HepG2 (cell line): ENCODE results near the gene NOTUM. TPM values are rescaled to one million over a fixed set of nuclear protein-coding genes. Genes with fewer than 3 reads are reported as not detected.

Source experiments
- ARHGAP35 ChIP-seq: sonication (generic); formaldehyde crosslinking; IDR thresholded peaks from 2 replicates; pipeline ENCODE4 v1.9.0; 2022; ENCODE audit warnings: mild to moderate bottlenecking, inconsistent platforms, moderate library complexity, missing genetic modification reagents, borderline replicate concordance
- ARID5B ChIP-seq: IDR thresholded peaks from 2 replicates; pipeline ENCODE4 v1.4.0; 2020; ENCODE audit warnings: mild to moderate bottlenecking, missing genetic modification reagents
- CBFB ChIP-seq: sonication (generic); formaldehyde crosslinking; IDR thresholded peaks from 2 replicates; pipeline ENCODE4 v1.4.0; 2020; ENCODE audit warnings: missing genetic modification reagents
- CBX5 ChIP-seq: sonication (generic); formaldehyde crosslinking; IDR thresholded peaks from 2 replicates; pipeline ENCODE4 v1.4.0; 2020; ENCODE audit warnings: missing genetic modification reagents, borderline replicate concordance
- HINFP ChIP-seq: sonication (generic); formaldehyde crosslinking; IDR thresholded peaks from 2 replicates; pipeline ENCODE4 v1.4.0; 2020; ENCODE audit warnings: low read depth, mild to moderate bottlenecking, missing genetic modification reagents
- KAT8 ChIP-seq: IDR thresholded peaks from 2 replicates; pipeline ENCODE4 v1.6.1; 2016; ENCODE audit warnings: missing genetic modification reagents, missing compliant biosample characterization
- KLF12 ChIP-seq: sonication (generic); formaldehyde crosslinking; IDR thresholded peaks from 2 replicates; pipeline ENCODE4 v1.4.0; 2020; ENCODE audit warnings: missing genetic modification reagents, borderline replicate concordance
- MLLT10 ChIP-seq: sonication (generic); formaldehyde crosslinking; IDR thresholded peaks from 2 replicates; pipeline ENCODE4 v1.4.0; 2020; ENCODE audit warnings: missing genetic modification reagents
- NPAS2 ChIP-seq: sonication (generic); formaldehyde crosslinking; IDR thresholded peaks from 2 replicates; pipeline ENCODE4 v1.8.0; 2022; ENCODE audit warnings: mild to moderate bottlenecking, missing genetic modification reagents, borderline replicate concordance
- NR2F1 ChIP-seq, 2 experiments: fragments of 450-650 bp in 1 of 2; formaldehyde crosslinking in 1 of 2; IDR thresholded peaks; 2 replicates each; pipeline versions ENCODE4 v1.5.0 to v1.6.1; 2016 to 2020; ENCODE audit warnings: mild to moderate bottlenecking in 1 of 2, missing compliant biosample characterization in 1 of 2, missing genetic modification reagents in 1 of 2, moderate library complexity in 1 of 2
- NR2F2 ChIP-seq: IDR thresholded peaks from 2 replicates; pipeline ENCODE4 v1.6.1; 2012; ENCODE audit warnings: low read depth, inconsistent platforms, borderline replicate concordance
- POGZ ChIP-seq: sonication (generic); formaldehyde crosslinking; IDR thresholded peaks from 2 replicates; pipeline ENCODE4 v1.4.0; 2020; ENCODE audit warnings: mild to moderate bottlenecking, missing genetic modification reagents
- PPARG ChIP-seq: conservative IDR thresholded peaks from 2 replicates; pipeline ENCODE4 v1.6.1; 2016; ENCODE audit warnings: missing biosample characterization, missing genetic modification reagents
- SMAD1 ChIP-seq: sonication (generic); formaldehyde crosslinking; IDR thresholded peaks from 2 replicates; pipeline ENCODE4 v1.4.0; 2020; ENCODE audit warnings: missing genetic modification reagents, low read depth, mild to moderate bottlenecking, borderline replicate concordance
- SP5 ChIP-seq: IDR thresholded peaks from 2 replicates; pipeline ENCODE4 v1.6.1; 2016; ENCODE audit warnings: low read depth, borderline replicate concordance
- ZNF570 ChIP-seq: sonication (generic); formaldehyde crosslinking; IDR thresholded peaks from 2 replicates; pipeline ENCODE4 v1.4.0; 2020; ENCODE audit warnings: mild to moderate bottlenecking, missing genetic modification reagents, borderline replicate concordance
- ZNF776 ChIP-seq: sonication (generic); formaldehyde crosslinking; IDR thresholded peaks from 2 replicates; pipeline ENCODE4 v1.4.0; 2020; ENCODE audit warnings: mild to moderate bottlenecking, missing genetic modification reagents
- ZNF891 ChIP-seq: sonication (generic); formaldehyde crosslinking; IDR thresholded peaks from 2 replicates; pipeline ENCODE4 v1.5.0; 2020; ENCODE audit warnings: mild to moderate bottlenecking, missing genetic modification reagents
- polyA plus RNA-seq, 8 experiments: library from polyadenylated mRNA; depleted of rRNA in 3 of 8; stranded (reverse) in 7 of 8; unstranded in 1 of 8; fragments of >200 nt; fragmentation: Illumina TruSeq in 4 of 8; extraction: Trizol in 4 of 8; gene quantifications; 2 replicates each; pipeline versions ENCODE4 v1.2.1 to v1.2.3, GENCODE V29; 2011 to 2016; ENCODE audit warnings: low read depth in 4 of 8, missing spikeins in 1 of 8, mixed read lengths in 1 of 8; ENCODE audit not compliant: insufficient read depth in 1 of 8
- total RNA-seq, 5 experiments: library from RNA; depleted of rRNA; stranded (reverse); fragments of >200 nt; fragmentation: Illumina TruSeq; extraction: Trizol; gene quantifications; 2 replicates each; pipeline ENCODE4 v1.2.3, GENCODE V29; 2016; ENCODE audit warnings: low read depth in 1 of 5
- TF ChIP-seq, protein P1 (sequence below): IDR thresholded peaks from 2 replicates; pipeline ENCODE4 v1.6.1; 2016
- TF ChIP-seq, protein P2 (sequence below): sonication (generic); formaldehyde crosslinking; IDR thresholded peaks from 2 replicates; pipeline ENCODE4 v1.5.1; 2020; ENCODE audit warnings: missing genetic modification reagents, mild to moderate bottlenecking, borderline replicate concordance
- TF ChIP-seq, protein P3 (sequence below): sonication (generic); formaldehyde crosslinking; IDR thresholded peaks from 2 replicates; pipeline ENCODE4 v1.4.0; 2020; ENCODE audit warnings: missing genetic modification reagents

Gene NOTUM
- total and polyA plus RNA-seq, 2 of the 13 experiments (the other 11 are each of a cell fraction or from before 2014, with no cell fraction given) = 150 to 160 TPM

GRCh38 chr17:81902653-81903414 lies 58.2 kb downstream of the NOTUM start (continued):
- TF ChIP-seq, protein P1, sequence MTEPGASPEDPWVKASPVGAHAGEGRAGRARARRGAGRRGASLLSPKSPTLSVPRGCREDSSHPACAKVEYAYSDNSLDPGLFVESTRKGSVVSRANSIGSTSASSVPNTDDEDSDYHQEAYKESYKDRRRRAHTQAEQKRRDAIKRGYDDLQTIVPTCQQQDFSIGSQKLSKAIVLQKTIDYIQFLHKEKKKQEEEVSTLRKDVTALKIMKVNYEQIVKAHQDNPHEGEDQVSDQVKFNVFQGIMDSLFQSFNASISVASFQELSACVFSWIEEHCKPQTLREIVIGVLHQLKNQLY (CRISPR knock-in tag) = no peak
- TF ChIP-seq SMAD1 (CRISPR knock-in tag) = no peak
- no peak for TF ChIP-seq NR2F1 (CRISPR knock-in tag; IDR thresholded peaks at IDR 0.05)
- no peak for TF ChIP-seq ZNF891
- TF ChIP-seq KLF12 (CRISPR knock-in tag) = no peak
- no peak for TF ChIP-seq CBFB (CRISPR knock-in tag)
- no peak for TF ChIP-seq ARHGAP35 (CRISPR knock-in tag)
- TF ChIP-seq, protein P2, sequence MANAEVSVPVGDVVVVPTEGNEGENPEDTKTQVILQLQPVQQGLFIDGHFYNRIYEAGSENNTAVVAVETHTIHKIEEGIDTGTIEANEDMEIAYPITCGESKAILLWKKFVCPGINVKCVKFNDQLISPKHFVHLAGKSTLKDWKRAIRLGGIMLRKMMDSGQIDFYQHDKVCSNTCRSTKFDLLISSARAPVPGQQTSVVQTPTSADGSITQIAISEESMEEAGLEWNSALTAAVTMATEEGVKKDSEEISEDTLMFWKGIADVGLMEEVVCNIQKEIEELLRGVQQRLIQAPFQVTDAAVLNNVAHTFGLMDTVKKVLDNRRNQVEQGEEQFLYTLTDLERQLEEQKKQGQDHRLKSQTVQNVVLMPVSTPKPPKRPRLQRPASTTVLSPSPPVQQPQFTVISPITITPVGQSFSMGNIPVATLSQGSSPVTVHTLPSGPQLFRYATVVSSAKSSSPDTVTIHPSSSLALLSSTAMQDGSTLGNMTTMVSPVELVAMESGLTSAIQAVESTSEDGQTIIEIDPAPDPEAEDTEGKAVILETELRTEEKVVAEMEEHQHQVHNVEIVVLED (CRISPR knock-in tag) = no peak
- TF ChIP-seq, protein P3, sequence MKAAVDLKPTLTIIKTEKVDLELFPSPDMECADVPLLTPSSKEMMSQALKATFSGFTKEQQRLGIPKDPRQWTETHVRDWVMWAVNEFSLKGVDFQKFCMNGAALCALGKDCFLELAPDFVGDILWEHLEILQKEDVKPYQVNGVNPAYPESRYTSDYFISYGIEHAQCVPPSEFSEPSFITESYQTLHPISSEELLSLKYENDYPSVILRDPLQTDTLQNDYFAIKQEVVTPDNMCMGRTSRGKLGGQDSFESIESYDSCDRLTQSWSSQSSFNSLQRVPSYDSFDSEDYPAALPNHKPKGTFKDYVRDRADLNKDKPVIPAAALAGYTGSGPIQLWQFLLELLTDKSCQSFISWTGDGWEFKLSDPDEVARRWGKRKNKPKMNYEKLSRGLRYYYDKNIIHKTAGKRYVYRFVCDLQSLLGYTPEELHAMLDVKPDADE (CRISPR knock-in tag) = no peak
- no peak for TF ChIP-seq MLLT10 (CRISPR knock-in tag)
- TF ChIP-seq POGZ (CRISPR knock-in tag) = no peak
- TF ChIP-seq NR2F2 = no peak
- no peak for TF ChIP-seq PPARG (CRISPR knock-in tag)
- TF ChIP-seq KAT8 (CRISPR knock-in tag) = no peak
- no peak for TF ChIP-seq ARID5B (CRISPR knock-in tag)
- no peak for TF ChIP-seq ZNF776
- TF ChIP-seq SP5 (CRISPR knock-in tag) = no peak
- TF ChIP-seq NPAS2 = no peak
- no peak for TF ChIP-seq HINFP (CRISPR knock-in tag)
- no peak for TF ChIP-seq CBX5 (CRISPR knock-in tag)
- no peak for TF ChIP-seq ZNF570 (CRISPR knock-in tag)
